GM20431 (cell line): ENCODE data around the gene EAF1.
"Not testable (repeated sequence)": the region's sequence is repeated elsewhere in the genome, so short reads cannot be mapped to it uniquely, and the experiment has no call there.

Experiments used
- in situ Hi-C: fragments of 300-500 bp; cut with MseI, MboI; formaldehyde crosslinking; loops from one replicate; pipeline ENCODE4 v1.15.0; 2020; ENCODE audit warnings: low sequenced_read_pairs; ENCODE audit not compliant: unreplicated experiment

The EAF1 gene

GRCh38 chr3:15427182-15427880 lies at the start of gene EAF1, which contains the start of gene METTL6:
Gene EAF1 (plus strand): TSS chr3:15427598. CDS start chr3:15427780, 182 bp downstream.
Gene METTL6 (minus strand): TSS chr3:15427544. CDS start chr3:15426511, 1,033 bp downstream.
- in situ Hi-C loops, result no loop called here

GRCh38 chr3:15377961-15378791 lies 49.2 kb upstream of the EAF1 start:
- in situ Hi-C loops, result no loop called here

GRCh38 chr3:15380980-15381890 lies 46.2 kb upstream of the EAF1 start:
- in situ Hi-C loops, result loop anchor here (10.0 kb wide), 1 partner anchor 116 kb away; no protein-coding TSS in a partner anchor

DNA sequence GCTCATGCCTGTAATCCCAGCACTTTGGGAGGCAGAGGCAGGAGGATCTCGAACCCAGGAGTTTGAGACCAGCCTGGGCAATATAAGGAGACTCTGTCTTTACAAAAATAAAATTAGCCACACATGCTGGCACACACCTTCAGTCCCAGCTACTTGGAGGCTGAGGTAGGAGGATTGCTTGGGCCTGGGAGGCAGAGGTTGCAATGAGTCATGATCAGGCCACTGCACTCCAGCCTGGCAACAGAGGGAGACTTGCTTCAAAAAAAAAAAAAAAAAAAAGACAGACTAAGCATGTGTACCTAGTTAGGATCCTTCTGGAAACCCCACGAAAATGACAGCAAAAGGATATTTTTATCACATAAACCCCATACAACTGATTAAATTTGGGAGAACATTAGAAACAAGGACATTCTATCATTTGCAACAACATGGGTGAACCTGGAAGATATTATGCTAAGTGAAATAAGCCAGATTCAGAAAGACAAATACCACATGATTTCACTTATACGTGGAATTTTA lies 44.9 kb upstream of the EAF1 start:
- in situ Hi-C loops, result loop anchor here (10.0 kb wide), 1 partner anchor 118 kb away; no protein-coding TSS in a partner anchor

- in situ Hi-C loops, result loop anchor here (10.0 kb wide), 1 partner anchor 120 kb away; no protein-coding TSS in a partner anchor
Observed at GRCh38 chr3:15384510-15385237, 42.7 kb upstream of the EAF1 start.

DNA sequence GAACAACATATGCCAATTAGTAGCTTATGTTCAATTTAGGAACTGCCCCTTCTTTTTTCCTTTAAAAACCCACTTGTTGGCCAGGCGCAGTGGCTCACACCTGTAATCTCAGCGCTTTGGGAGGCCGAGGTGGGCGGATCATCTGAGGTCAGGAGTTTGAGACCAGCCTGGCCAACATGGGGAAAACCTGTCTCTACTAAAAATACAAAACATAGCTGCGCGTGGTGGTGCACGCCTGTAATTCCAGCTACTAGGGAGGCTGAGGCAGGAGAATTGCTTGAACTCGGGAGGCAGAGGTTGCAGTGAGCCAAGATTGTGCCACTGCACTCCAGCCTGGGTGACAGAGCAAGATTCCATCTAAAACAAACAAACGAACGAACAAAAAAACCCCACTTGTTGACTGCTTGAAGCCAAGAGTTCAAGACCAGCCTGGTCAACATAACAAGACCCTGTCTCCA lies 42.1 kb upstream of the EAF1 start:
- in situ Hi-C loops, result loop anchor here (10.0 kb wide), 1 partner anchor 120 kb away; no protein-coding TSS in a partner anchor

GRCh38 chr3:15385901-15386653 lies 41.3 kb upstream of the EAF1 start:
- in situ Hi-C loops, result loop anchor here (10.0 kb wide), 1 partner anchor 121 kb away; no protein-coding TSS in a partner anchor

GRCh38 chr3:15386654-15386955 lies 40.8 kb upstream of the EAF1 start:
- in situ Hi-C loops, result loop anchor here (10.0 kb wide), 1 partner anchor 122 kb away; no protein-coding TSS in a partner anchor

DNA sequence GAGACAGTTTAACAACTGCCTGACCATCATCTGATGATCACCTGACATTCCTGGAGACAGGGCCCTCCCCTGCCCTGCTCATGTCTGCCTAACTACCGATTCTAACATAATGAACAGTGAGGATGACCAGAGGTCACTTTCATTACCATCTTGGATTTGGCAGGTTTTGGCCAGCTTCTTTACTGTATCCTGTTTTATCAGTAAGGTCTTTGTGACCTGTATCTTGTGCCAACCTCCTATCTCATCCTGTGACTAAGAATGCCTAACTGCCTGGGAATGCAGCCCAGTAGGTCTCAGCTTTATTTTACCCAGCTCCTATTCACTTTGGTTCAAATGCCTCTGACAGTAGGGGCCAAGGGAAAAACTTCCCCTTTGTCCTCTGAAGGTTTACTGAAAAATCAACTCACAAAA lies 40.2 kb upstream of the EAF1 start:
- in situ Hi-C loops, result loop anchor here (10.0 kb wide), 1 partner anchor 122 kb away; no protein-coding TSS in a partner anchor

DNA sequence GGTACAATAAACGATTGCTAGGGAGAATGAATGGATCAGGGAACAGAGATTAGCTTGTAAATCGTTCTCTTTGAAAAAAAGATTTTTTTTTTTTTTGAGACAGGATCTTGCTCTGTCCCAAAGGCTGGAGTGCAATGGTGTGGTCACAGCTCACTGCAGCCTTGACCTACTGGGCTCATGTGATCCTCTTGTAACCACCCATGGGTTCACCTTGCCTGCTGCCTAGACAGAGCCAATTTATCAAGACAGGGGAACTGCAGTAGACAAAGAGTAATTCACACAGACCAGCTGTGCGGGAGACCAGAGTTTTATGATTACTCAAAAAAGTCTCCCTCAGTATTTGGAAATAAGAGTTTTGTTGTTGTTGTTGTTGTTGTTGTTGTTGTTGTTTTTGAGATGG lies 39.7 kb upstream of the EAF1 start:
- in situ Hi-C loops, result loop anchor here (10.0 kb wide), 1 partner anchor 123 kb away; no protein-coding TSS in a partner anchor

DNA sequence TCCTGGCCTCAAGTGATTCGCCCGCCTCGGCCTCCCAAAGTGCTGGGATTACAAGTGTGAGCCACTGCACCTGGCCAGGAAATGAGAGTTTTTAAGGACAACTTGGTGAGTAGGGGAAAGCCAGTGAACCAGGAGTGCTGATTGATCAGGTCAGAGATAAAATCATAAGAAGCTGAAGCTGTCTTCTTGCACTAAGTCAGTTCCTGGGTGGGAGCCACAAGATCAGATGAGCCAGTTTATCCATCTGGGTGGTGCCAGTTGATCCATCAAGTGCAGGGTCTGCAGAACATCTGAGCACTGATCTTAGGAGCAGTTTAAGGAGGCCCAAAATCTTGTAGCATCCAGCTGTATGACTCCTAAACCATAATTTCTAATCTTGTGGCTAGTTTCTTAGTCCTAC lies 39.1 kb upstream of the EAF1 start:
- in situ Hi-C loops, result loop anchor here (10.0 kb wide), 1 partner anchor 124 kb away; no protein-coding TSS in a partner anchor

DNA sequence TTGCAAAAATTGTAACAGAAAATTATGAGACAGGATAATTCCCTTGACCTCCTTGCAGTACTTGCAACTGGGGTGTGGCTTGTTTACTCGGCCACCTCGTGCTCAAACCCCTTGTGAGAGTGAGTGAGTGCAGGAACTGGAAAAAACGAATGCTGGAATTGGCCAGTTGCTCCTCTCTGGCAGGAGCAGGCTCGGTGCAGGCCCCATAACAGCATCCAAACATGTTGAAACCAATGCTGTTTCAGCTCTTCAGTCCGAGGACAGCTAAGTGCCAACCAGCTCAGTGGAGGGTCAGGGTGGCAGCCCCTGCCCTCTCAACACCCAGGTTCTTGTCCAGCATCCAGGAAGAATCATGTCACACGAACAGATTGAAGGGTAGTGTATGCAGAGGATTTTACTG lies 36.9 kb upstream of the EAF1 start:
- in situ Hi-C loops, result no loop called here

- in situ Hi-C loops, result no loop called here
Observed at GRCh38 chr3:15391007-15391406, 36.4 kb upstream of the EAF1 start.

DNA sequence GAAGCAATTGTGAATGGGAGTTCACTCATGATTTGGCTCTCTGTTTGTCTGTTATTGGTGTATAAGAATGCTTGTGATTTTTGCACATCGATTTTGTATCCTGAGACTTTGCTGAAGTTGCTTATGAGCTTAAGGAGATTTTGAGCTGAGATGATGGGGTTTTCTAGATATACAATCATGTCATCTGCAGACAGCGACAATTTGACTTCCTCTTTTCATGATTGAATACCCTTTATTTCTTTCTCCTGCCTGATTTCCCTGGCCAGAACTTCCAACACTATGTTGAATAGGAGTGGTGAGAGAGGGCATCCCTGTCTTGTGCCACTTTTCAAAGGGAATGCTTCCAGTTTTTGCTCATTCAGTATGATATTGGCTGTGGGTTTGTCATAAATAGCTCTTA lies 34.1 kb upstream of the EAF1 start:
- in situ Hi-C loops, result not testable (repeated sequence)

- in situ Hi-C loops, result not testable (repeated sequence)
Observed at GRCh38 chr3:15398731-15399133, 28.7 kb upstream of the EAF1 start.

DNA sequence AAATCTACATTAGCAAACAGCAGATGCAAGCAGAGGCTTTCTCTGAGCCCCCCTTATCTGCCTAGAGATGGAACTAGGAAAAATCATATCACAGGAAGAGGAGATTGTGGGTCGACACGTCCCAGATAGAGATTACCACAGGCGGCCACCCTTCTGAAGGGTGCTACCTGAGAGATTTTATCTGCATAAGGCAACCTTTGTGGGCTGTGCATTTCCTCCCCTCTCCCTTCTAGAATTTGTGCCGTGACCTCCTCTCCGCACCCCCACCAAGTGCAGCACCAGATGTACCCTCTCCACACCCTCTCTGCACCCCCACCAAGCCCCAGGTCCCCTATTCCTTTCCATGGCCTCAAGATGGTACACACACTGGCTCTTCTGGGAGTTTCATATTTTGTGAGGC lies 27.4 kb upstream of the EAF1 start:
- in situ Hi-C loops, result loop anchor here (25.0 kb wide), 1 partner anchor 288 kb away; no protein-coding TSS in a partner anchor

DNA sequence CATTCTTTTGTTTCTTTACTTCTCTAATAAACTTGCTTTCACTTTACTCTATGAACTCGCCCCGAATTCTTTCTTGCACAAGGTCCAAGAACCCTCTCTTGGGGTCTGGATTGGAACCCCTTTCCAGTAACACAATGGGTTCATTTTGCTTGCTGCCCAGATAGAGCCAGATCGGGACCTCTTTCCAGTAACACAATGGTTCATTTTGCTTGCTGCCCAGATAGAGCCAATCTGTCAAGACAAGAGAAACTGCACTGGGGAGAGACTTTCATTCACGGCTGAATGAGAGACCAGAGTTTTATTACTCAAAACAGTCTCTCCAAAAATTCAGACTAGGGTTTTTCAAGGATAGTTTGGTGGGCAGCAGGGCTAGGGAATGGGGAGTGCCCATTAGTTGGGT lies 25.5 kb upstream of the EAF1 start:
- in situ Hi-C loops, result loop anchor here (25.0 kb wide), 1 partner anchor 290 kb away; no protein-coding TSS in a partner anchor

GRCh38 chr3:15403495-15403894 lies 23.9 kb upstream of the EAF1 start:
- in situ Hi-C loops, result loop anchor here (25.0 kb wide), 1 partner anchor 291 kb away; no protein-coding TSS in a partner anchor
